OCI-LY1 (cell line): ENCODE measurements around the gene PDE1C.

Experiments
- H2AFZ ChIP-seq: fragments of 200-600 bp; sonication (generic), shearing (Covaris generic); 2 replicates; pipeline ENCODE4 v1.6.0; 2014; ENCODE audit warnings: antibody characterized with exemption, mild to moderate bottlenecking, low read length
- H3F3A ChIP-seq: fragments of 200-600 bp; sonication (generic), shearing (Covaris generic); 2 replicates; pipeline ENCODE4 v1.6.0; 2014; ENCODE audit warnings: mild to moderate bottlenecking, antibody characterized with exemption, low read length, moderate library complexity; ENCODE audit not compliant: insufficient read depth
- H3K27ac ChIP-seq: fragments of 200-600 bp; sonication (generic); 2 replicates; pipeline ENCODE4 v1.5.1; 2014; ENCODE audit warnings: low read length, mixed run types, mild to moderate bottlenecking, low read depth; ENCODE audit not compliant: poor library complexity, severe bottlenecking
- H3K27me3 ChIP-seq: fragments of 200-600 bp; sonication (generic); 2 replicates; pipeline ENCODE4 v1.6.0; 2014; ENCODE audit warnings: antibody characterized with exemption, mild to moderate bottlenecking, low read length, moderate library complexity; ENCODE audit not compliant: insufficient read depth
- H3K36me3 ChIP-seq: fragments of 200-600 bp; sonication (generic); 2 replicates; pipeline ENCODE4 v1.6.1; 2014; ENCODE audit warnings: mild to moderate bottlenecking, antibody characterized with exemption, low read length, moderate library complexity, mixed read lengths; ENCODE audit not compliant: insufficient read depth
- H3K4me1 ChIP-seq: fragments of 200-600 bp; sonication (generic); 2 replicates; pipeline ENCODE4 v1.5.1; 2014; ENCODE audit warnings: mild to moderate bottlenecking, low read length, moderate library complexity; ENCODE audit not compliant: insufficient read depth, severe bottlenecking
- H3K4me2 ChIP-seq: fragments of 200-600 bp; sonication (generic), shearing (Covaris generic); 2 replicates; pipeline ENCODE4 v1.6.1; 2014; ENCODE audit warnings: low read length
- H3K4me3 ChIP-seq: fragments of 200-600 bp; sonication (generic); 2 replicates; pipeline ENCODE4 v1.5.1; 2014; ENCODE audit warnings: low read length, low read depth, mild to moderate bottlenecking, mixed read lengths; ENCODE audit not compliant: poor library complexity, severe bottlenecking
- H3K79me2 ChIP-seq: fragments of 200-600 bp; shearing (Covaris generic); 2 replicates; pipeline ENCODE4 v1.6.1; 2016; ENCODE audit warnings: mixed run types, low read length, mixed read lengths; ENCODE audit not compliant: insufficient read depth
- H3K9ac ChIP-seq: fragments of 200-600 bp; sonication (generic), shearing (Covaris generic); 2 replicates; pipeline ENCODE4 v1.6.1; 2014; ENCODE audit warnings: mild to moderate bottlenecking, low read length, mixed read lengths
- H3K9me2 ChIP-seq: fragments of 200-600 bp; sonication (generic), shearing (Covaris generic); 2 replicates; pipeline ENCODE4 v1.6.1; 2014; ENCODE audit warnings: low read depth, mild to moderate bottlenecking, low read length, mixed read lengths
- H3K9me3 ChIP-seq: fragments of 200-600 bp; shearing (Covaris generic); 2 replicates; pipeline ENCODE4 v1.6.1; 2014; ENCODE audit warnings: low read length, mixed read lengths
- H4K20me1 ChIP-seq: fragments of 200-600 bp; sonication (generic), shearing (Covaris generic); 2 replicates; pipeline ENCODE4 v1.6.0; 2016; ENCODE audit warnings: mild to moderate bottlenecking, low read length; ENCODE audit not compliant: insufficient read depth
- EZH2 ChIP-seq: fragments of 200-600 bp; sonication (generic), shearing (Covaris generic); IDR thresholded peaks from 2 replicates; pipeline ENCODE4 v1.8.0; 2017; ENCODE audit warnings: borderline replicate concordance, mixed run types, mild to moderate bottlenecking, antibody characterized with exemption, low read length, moderate library complexity, mixed read lengths
- TF ChIP-seq, protein P1 (sequence below): fragments of 200-600 bp; sonication (generic), shearing (Covaris generic); IDR thresholded peaks from 2 replicates; pipeline ENCODE4 v1.5.1; 2017; ENCODE audit warnings: mild to moderate bottlenecking, antibody characterized with exemption, low read length, moderate library complexity, mixed read lengths

Gene PDE1C

DNA sequence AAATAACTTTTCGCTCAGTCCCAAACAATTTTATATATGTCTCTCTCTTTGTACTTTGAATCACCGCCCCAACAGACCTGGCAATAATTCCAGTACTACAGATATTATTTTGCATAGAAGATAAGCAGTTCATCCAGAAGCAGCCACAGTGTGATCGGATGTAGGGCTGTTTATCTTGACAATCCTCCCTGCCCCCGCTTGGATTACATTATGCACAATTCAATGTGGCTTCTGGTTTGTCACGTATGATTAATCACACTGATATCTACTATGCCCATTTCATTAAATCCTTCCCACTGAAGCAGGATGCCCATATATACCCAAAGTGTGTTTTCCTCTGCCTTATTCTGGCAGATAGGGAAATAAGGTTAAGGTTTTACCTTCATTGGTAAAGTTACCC lies 115.2 kb downstream of the PDE1C start:
- Histone ChIP-seq H3K27ac (no peak overlapping the region), H3K9me2 (no peaks in the 10 kb centered on the region), H3K9me3 (no peaks in the 10 kb centered on the region), H3K36me3 (no peaks in the 10 kb centered on the region), H3K4me1 (no peaks in the 10 kb centered on the region), H3K4me3 (no peak overlapping the region), H3K4me2 (no peak overlapping the region), H3K27me3 (no peaks in the 10 kb centered on the region; the same call in 1 of the 2 replicates), H3K79me2 (no peaks in the 10 kb centered on the region), H3F3A (no peaks in the 10 kb centered on the region), H4K20me1 (no peaks in the 10 kb centered on the region), H3K9ac (no peak overlapping the region), H2AFZ (no peak overlapping the region)
- no peak for TF ChIP-seq EZH2
- TF ChIP-seq, protein P1, sequence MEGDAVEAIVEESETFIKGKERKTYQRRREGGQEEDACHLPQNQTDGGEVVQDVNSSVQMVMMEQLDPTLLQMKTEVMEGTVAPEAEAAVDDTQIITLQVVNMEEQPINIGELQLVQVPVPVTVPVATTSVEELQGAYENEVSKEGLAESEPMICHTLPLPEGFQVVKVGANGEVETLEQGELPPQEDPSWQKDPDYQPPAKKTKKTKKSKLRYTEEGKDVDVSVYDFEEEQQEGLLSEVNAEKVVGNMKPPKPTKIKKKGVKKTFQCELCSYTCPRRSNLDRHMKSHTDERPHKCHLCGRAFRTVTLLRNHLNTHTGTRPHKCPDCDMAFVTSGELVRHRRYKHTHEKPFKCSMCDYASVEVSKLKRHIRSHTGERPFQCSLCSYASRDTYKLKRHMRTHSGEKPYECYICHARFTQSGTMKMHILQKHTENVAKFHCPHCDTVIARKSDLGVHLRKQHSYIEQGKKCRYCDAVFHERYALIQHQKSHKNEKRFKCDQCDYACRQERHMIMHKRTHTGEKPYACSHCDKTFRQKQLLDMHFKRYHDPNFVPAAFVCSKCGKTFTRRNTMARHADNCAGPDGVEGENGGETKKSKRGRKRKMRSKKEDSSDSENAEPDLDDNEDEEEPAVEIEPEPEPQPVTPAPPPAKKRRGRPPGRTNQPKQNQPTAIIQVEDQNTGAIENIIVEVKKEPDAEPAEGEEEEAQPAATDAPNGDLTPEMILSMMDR = no peak

DNA sequence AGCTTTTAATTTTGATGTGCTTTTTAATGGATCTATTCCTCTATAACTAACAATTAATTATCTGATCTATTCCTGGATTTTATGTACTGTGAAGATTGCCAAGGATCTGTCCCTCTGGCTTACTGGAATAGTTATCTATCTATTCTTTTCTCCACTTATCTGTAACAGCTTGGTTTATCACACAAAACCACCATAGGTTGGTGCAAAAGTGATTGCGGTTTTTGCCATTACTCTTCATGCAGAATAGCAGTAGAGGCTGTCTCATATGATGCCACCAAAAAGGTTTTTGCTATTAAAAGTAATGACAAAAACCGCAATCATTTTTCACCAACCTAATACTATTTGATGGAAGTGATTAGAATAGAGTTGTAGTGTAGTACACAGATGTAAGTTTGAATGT lies 115.7 kb downstream of the PDE1C start:
- Histone ChIP-seq H3K79me2 (no peaks in the 10 kb centered on the region), H3F3A (no peaks in the 10 kb centered on the region), H2AFZ (no peak overlapping the region), H3K4me1 (no peaks in the 10 kb centered on the region), H3K27me3 (no peaks in the 10 kb centered on the region; the same call in 1 of the 2 replicates), H3K4me2 (no peak overlapping the region), H3K9me2 (no peaks in the 10 kb centered on the region), H3K4me3 (no peak overlapping the region), H3K9me3 (no peaks in the 10 kb centered on the region), H3K27ac (no peak overlapping the region), H4K20me1 (no peaks in the 10 kb centered on the region), H3K9ac (no peak overlapping the region), H3K36me3 (no peaks in the 10 kb centered on the region)
- TF ChIP-seq, protein P1 = no peak
- no peak for TF ChIP-seq EZH2

DNA sequence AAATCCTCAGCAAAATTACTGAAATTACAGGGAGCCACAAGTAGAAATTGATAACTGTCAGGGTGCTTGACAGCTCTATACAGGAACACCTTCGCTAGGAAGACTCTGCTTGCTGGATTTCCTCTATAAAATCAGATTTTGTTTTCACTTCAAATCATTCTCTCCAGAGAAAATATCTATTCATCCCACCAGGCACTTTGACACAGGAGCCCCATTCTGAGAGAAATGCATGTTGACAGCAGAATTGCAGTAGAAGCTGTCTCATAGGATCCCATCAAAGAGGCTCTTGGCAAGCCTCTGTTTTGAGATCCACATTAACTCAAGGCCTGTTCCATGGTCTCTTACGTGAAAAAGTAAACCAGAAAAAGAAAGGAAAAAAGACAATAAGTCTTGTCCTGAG lies 116.8 kb downstream of the PDE1C start:
- Histone ChIP-seq H3K9me3 (no peaks in the 10 kb centered on the region), H4K20me1 (no peaks in the 10 kb centered on the region), H3K4me2 (no peak overlapping the region), H3K9me2 (no peaks in the 10 kb centered on the region), H2AFZ (no peak overlapping the region), H3K9ac (no peak overlapping the region), H3K36me3 (no peaks in the 10 kb centered on the region), H3F3A (no peaks in the 10 kb centered on the region), H3K27me3 (no peaks in the 10 kb centered on the region; the same call in 1 of the 2 replicates), H3K27ac (no peak overlapping the region), H3K4me1 (no peaks in the 10 kb centered on the region), H3K79me2 (no peaks in the 10 kb centered on the region), H3K4me3 (no peak overlapping the region)
- TF ChIP-seq, protein P1 = no peak
- no peak for TF ChIP-seq EZH2
